HG03342 (cell line): ENCODE results near the gene TMSB4X.
"Not testable (repeated sequence)": the region's sequence is repeated elsewhere in the genome, so short reads cannot be mapped to it uniquely, and the experiment has no call there.

Source experiments
- ATAC-seq: cut with Tn5 transposase; IDR thresholded peaks from one replicate; pipeline ENCODE4 v1.9.1; 2021; ENCODE audit warnings: mild to moderate bottlenecking, moderate library complexity; ENCODE audit not compliant: unreplicated experiment

The TMSB4X gene

GRCh38 chrX:13016731-13017130, 41.8 kb downstream of the TMSB4X start:
- not testable (repeated sequence) for ATAC-seq

GRCh38 chrX:13022926-13023325, 48.0 kb downstream of the TMSB4X start:
- ATAC-seq, result peak; percentile 77

- no peak for ATAC-seq
These were observed 48.7 kb downstream of the TMSB4X start for GRCh38 chrX:13023567-13023966.

GRCh38 chrX:13023979-13024378, 49.1 kb downstream of the TMSB4X start:
- ATAC-seq, result no peak

GRCh38 chrX:13024986-13025385, 50.1 kb downstream of the TMSB4X start:
- ATAC-seq, result no peak
